Ovary (tissue), 9 donors: ENCODE data around the gene HSDL2. TPM values are rescaled to one million over a fixed set of nuclear protein-coding genes. Genes with fewer than 3 reads are reported as not detected.

ENCODE experiments used
- DNase-seq, 5 donors: peaks; one replicate each; pipeline ENCODE4 v3.0.0-alpha.2; 2019 to 2020
- H3K27ac ChIP-seq, 2 donors: fragments of 200-600 bp; one replicate each; pipeline versions ENCODE4 v1.5.1 to v1.8.0; 2019 to 2022
- H3K27me3 ChIP-seq: fragments of 200-600 bp; one replicate; pipeline ENCODE4 v1.8.0; 2022
- H3K36me3 ChIP-seq: fragments of 200-600 bp; sonication (generic); one replicate; pipeline ENCODE4 v1.5.1; 2019
- H3K4me1 ChIP-seq: one replicate; pipeline ENCODE4 v1.8.1; 2013; ENCODE audit warnings: mild to moderate bottlenecking, moderate library complexity; ENCODE audit not compliant: insufficient read depth
- H3K4me3 ChIP-seq: fragments of 200-600 bp; sonication (generic); one replicate; pipeline ENCODE4 v1.5.1; 2017
- H3K9me3 ChIP-seq, 2 donors: fragments of 200-600 bp in 1 of 2; sonication (generic) in 1 of 2; one replicate each; pipeline versions ENCODE4 v1.5.1 to v1.8.1; 2013 to 2019; ENCODE audit warnings: mild to moderate bottlenecking in 1 of 2, moderate library complexity in 1 of 2
- CTCF ChIP-seq, 3 donors: fragments of 450-650 bp in 2 of 3; fragments of 200-600 bp in 1 of 3; IDR thresholded peaks; one replicate each; pipeline versions ENCODE4 v1.5.1 to v1.8.0; 2016 to 2022; ENCODE audit warnings: antibody characterized with exemption in 3 of 3, mild to moderate bottlenecking in 1 of 3
- EP300 ChIP-seq: sonication (generic); formaldehyde crosslinking; IDR thresholded peaks from one replicate; pipeline ENCODE4 v1.6.1; 2017; ENCODE audit warnings: antibody characterized with exemption
- POLR2A ChIP-seq: fragments of 450-650 bp; IDR thresholded peaks from one replicate; pipeline ENCODE4 v1.6.1; 2017; ENCODE audit warnings: antibody characterized with exemption, mild to moderate bottlenecking, moderate library complexity
- WGBS, 3 donors: extraction: QIAGEN DNeasy Blood & Tissue Kit in 1 of 3; methylation state at CpG; one replicate each; pipeline versions ENCODE4 v1.1.5 to v1.1.7; 2013 to 2017; 5-methylcytosine and 5-hydroxymethylcytosine counted together
- intact Hi-C, 4 donors: fragments of 100-400 bp; cut with DNase I; formaldehyde crosslinking; loops; one replicate each; pipeline versions ENCODE4 v1.11.0 to v1.15.1; 2022 to 2023
- polyA plus RNA-seq, 2 donors: library from polyadenylated mRNA; stranded (reverse); fragments of 200-250 nt in 1 of 2; fragments of 350-450 nt in 1 of 2; fragmentation: Illumina TruSeq in 1 of 2; extraction: RNeasy Lipid Tissue Mini Kit (QIAGEN cat#74804) in 1 of 2; gene quantifications; one replicate each; pipeline ENCODE4 v1.2.3, GENCODE V29; 2013 to 2014
- total RNA-seq, 7 donors: library from RNA; depleted of rRNA in 2 of 7; stranded (reverse); fragments of >200 nt in 2 of 7; fragmentation: NEBNext Ultra II Directional in 3 of 7; extraction: Animal tissue kit (Norgen Biotek cat#: 25700) in 3 of 7; gene quantifications; one replicate each; pipeline versions ENCODE4 v1.1.0 to v1.2.4, GENCODE V29; 2016 to 2023
- donor health status: DM: no; HTN: no; CAD: no; lungs with moderate emphysema.
- donor health status: DM: no; HTN: no; CAD: no.
- donor health status: Bipolar disorder and iron deficiency.
- donor health status: DM: yes; HTN: yes; CAD: no.
- donor health status: DM: no; HTN: no; CAD: no.
- donor health status: DM: yes; HTN: yes; CAD: no.

The HSDL2 gene
- total and polyA plus RNA-seq, 9 donors: 44.8 to 79.9 (median 66.1) TPM

- no peaks in the 10 kb centered on the region for H3K27me3 ChIP-seq
- intact Hi-C loops: no loop called here
- H3K4me1 ChIP-seq: no peaks in the 10 kb centered on the region
- H3K4me3 ChIP-seq: no peak overlapping the region
- H3K9me3 ChIP-seq: no peaks in the 10 kb centered on the region
- WGBS, 3 donors: 72 to 86% (median 78%) methylated on average over 6 of the region's 6 CpGs
- no peak overlapping the region for H3K27ac ChIP-seq
- TF ChIP-seq POLR2A (no peak), EP300 (no peak), CTCF (IDR thresholded peaks at IDR 0.05) (no peak)
- DNase-seq: no peak
- no peaks in the 10 kb centered on the region for H3K36me3 ChIP-seq
Observed at GRCh38 chr9:112396416-112396815, 16.5 kb downstream of the HSDL2 start.

DNA sequence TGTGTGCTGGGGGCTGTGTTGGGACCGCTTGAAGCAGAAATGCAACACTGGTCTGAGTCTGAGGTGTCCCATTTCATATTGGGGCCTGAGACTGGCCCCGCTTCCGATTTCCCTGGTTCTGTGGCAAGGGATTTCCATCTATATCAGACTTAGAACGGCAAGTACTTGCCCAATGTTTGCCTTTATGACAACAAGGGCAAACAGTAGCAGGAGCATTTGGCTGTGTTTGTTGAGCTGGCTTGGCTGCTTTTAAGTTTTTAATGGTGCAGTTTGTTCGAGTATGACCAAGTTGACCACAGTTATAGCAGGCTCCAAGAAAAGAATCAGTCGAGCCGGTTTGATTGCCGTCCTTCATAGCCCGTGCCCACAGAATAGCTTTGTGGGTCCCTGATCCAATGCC is 17.0 kb downstream of the HSDL2 start:
- TF ChIP-seq EP300 (no peak), CTCF (IDR thresholded peaks at IDR 0.05) (no peak), POLR2A (no peak)
- no peaks in the 10 kb centered on the region for H3K9me3 ChIP-seq
- no peak overlapping the region for H3K27ac ChIP-seq
- WGBS, 3 donors: 92 to 95% (median 94%) methylated on average over 9 of the region's 9 CpGs
- no peaks in the 10 kb centered on the region for H3K4me1 ChIP-seq
- no peaks in the 10 kb centered on the region for H3K36me3 ChIP-seq
- no peak overlapping the region for H3K4me3 ChIP-seq
- no peak for DNase-seq
- H3K27me3 ChIP-seq: no peaks in the 10 kb centered on the region
- intact Hi-C loops: no loop called here

DNA sequence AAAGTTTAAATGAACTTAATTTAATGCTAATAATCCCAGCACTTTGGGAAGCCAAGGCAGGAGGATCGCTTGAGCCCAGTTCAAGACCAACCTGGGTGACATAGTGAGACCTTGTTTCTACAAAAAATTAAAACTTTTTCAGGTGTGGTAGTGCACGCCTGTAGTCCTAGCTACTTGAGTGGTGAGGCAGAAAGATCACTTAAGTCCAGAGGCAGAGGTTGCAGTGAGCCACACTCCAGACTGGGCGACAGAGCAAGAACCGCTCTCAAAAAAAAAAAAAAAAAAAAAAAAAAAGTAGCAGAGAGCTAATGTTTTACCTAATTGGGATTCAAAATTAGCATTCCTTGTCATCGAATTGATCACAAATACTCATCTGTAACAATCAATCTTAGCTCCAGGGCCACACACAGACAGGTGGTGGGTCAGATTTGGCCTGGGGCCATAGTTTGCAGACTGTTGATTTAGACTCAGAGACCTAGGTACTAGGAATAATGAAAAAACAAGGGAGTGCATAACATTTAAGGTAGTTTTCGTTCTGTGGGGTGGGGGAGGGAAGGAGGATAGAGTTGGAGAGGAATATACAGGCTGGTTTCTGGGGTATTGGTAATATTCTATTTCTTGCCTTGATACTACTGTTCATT is 21.4 kb downstream of the HSDL2 start:
- WGBS, 3 donors: 70 to 89% (median 79%) methylated on average over 6 of the region's 6 CpGs
- Histone ChIP-seq H3K27ac (no peak overlapping the region), H3K9me3 (no peaks in the 10 kb centered on the region), H3K4me1 (peaks cover 4% of the 10 kb centered on the region), H3K36me3 (no peaks in the 10 kb centered on the region), H3K4me3 (no peak overlapping the region), H3K27me3 (no peaks in the 10 kb centered on the region)
- no peak for DNase-seq
- TF ChIP-seq EP300 (no peak), CTCF (IDR thresholded peaks at IDR 0.05) (no peak), POLR2A (no peak)
- intact Hi-C loops: no loop called here

DNA sequence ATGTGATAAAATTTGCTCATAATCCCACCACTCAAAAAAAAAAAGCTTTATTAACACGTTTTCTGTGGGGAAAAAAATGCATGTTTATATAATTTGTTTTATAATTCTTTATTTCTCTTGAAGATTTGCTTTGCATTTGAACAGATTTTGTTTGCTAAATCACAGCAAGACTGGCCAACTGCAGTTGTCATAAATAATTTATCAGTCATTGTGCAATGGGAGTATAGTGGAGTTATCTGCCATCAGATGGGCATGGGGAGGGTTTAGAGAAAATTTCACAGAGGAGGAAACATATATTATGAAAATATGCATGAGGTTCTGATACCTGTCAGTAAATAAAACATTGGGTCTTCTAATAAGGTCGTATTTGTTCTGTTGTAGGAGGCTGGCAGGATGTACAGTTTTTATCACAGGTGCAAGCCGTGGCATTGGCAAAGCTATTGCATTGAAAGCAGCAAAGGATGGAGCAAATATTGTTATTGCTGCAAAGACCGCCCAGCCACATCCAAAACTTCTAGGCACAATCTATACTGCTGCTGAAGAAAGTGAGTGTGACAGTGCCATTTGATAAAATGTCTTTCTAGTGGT is 23.8 kb downstream of the HSDL2 start:
- Histone ChIP-seq H3K4me1 (peaks cover 4% of the 10 kb centered on the region), H3K9me3 (no peaks in the 10 kb centered on the region), H3K27ac (no peak overlapping the region), H3K27me3 (no peaks in the 10 kb centered on the region), H3K36me3 (no peaks in the 10 kb centered on the region), H3K4me3 (no peak overlapping the region)
- no peak for TF ChIP-seq POLR2A
- TF ChIP-seq EP300: no peak
- TF ChIP-seq CTCF (IDR thresholded peaks at IDR 0.05): no peak
- WGBS, 3 donors: 47 to 73% (median 57%) methylated on average over 4 of the region's 4 CpGs
- intact Hi-C loops: no loop called here
- no peak for DNase-seq
